Loucy (cell line): ENCODE measurements around the gene IER2.
"Not testable (repeated sequence)": the region's sequence is repeated elsewhere in the genome, so short reads cannot be mapped to it uniquely, and the experiment has no call there.

Experiments used
- H2AFZ ChIP-seq: fragments of 200-600 bp; sonication (generic); 2 replicates; pipeline ENCODE4 v1.6.0; 2016; ENCODE audit warnings: antibody characterized with exemption, mild to moderate bottlenecking, low read length, moderate library complexity
- H3F3A ChIP-seq: fragments of 200-600 bp; 2 replicates; pipeline ENCODE4 v1.6.0; 2016; ENCODE audit warnings: antibody characterized with exemption, low read depth, mild to moderate bottlenecking
- H3K27me3 ChIP-seq: fragments of 200-600 bp; sonication (generic); 2 replicates; pipeline ENCODE4 v1.6.1; 2014; ENCODE audit warnings: low read length, mild to moderate bottlenecking; ENCODE audit not compliant: insufficient read depth, poor library complexity, severe bottlenecking
- H3K36me3 ChIP-seq: fragments of 200-600 bp; sonication (generic); 2 replicates; pipeline ENCODE4 v1.6.1; 2016; ENCODE audit warnings: low read length; ENCODE audit not compliant: insufficient read depth
- H3K4me1 ChIP-seq: fragments of 200-600 bp; sonication (generic); 2 replicates; pipeline ENCODE4 v1.5.1; 2014; ENCODE audit warnings: low read length, mild to moderate bottlenecking; ENCODE audit not compliant: insufficient read depth, poor library complexity, severe bottlenecking
- H3K4me2 ChIP-seq: fragments of 200-600 bp; sonication (generic); 2 replicates; pipeline ENCODE4 v1.6.0; 2014; ENCODE audit warnings: antibody characterized with exemption, low read length, low read depth, mild to moderate bottlenecking; ENCODE audit not compliant: poor library complexity, severe bottlenecking
- H3K4me3 ChIP-seq: fragments of 200-600 bp; sonication (generic); 2 replicates; pipeline ENCODE4 v1.5.1; 2014; ENCODE audit warnings: low read length, mild to moderate bottlenecking, mixed read lengths; ENCODE audit not compliant: poor library complexity, severe bottlenecking
- H3K79me2 ChIP-seq: fragments of 200-600 bp; sonication (generic); 2 replicates; pipeline ENCODE4 v1.6.1; 2014; ENCODE audit warnings: low read length; ENCODE audit not compliant: insufficient read depth
- H3K9ac ChIP-seq: fragments of 200-600 bp; sonication (generic); 2 replicates; pipeline ENCODE4 v1.6.0; 2014; ENCODE audit warnings: mild to moderate bottlenecking, low read depth, low read length, moderate library complexity; ENCODE audit not compliant: poor library complexity, severe bottlenecking
- H3K9me2 ChIP-seq: fragments of 200-600 bp; sonication (generic); replicated peaks from 2 replicates; pipeline ENCODE4 v1.6.1; 2016; ENCODE audit warnings: low read depth, low read length, mixed read lengths
- H3K9me3 ChIP-seq: fragments of 200-600 bp; sonication (generic); 2 replicates; pipeline ENCODE4 v1.6.1; 2014; ENCODE audit warnings: mild to moderate bottlenecking, antibody characterized with exemption, low read length, low read depth; ENCODE audit not compliant: insufficient read depth
- H4K20me1 ChIP-seq: fragments of 200-600 bp; sonication (generic); 2 replicates; pipeline ENCODE4 v1.6.0; 2014; ENCODE audit warnings: antibody characterized with exemption, low read length, mild to moderate bottlenecking; ENCODE audit not compliant: insufficient read depth, poor library complexity, severe bottlenecking
- CTCF ChIP-seq: fragments of 200-600 bp; sonication (generic); conservative IDR thresholded peaks from 2 replicates; pipeline ENCODE4 v1.5.1; 2014; ENCODE audit warnings: mild to moderate bottlenecking, antibody characterized with exemption, low read length
- EZH2phosphoT487 ChIP-seq: fragments of 200-600 bp; IDR thresholded peaks from 2 replicates; pipeline ENCODE4 v1.6.1; 2018; ENCODE audit warnings: antibody characterized with exemption, mild to moderate bottlenecking, moderate library complexity, borderline replicate concordance

The IER2 gene

GRCh38 chr19:13173139-13173737 is 23.0 kb downstream of the IER2 start:
- H3K9ac ChIP-seq: no peak overlapping the region
- H3K36me3 ChIP-seq: no peaks in the 10 kb centered on the region
- no peaks in the 10 kb centered on the region for H4K20me1 ChIP-seq
- H3F3A ChIP-seq: no peaks in the 10 kb centered on the region
- H3K4me2 ChIP-seq: no peak overlapping the region
- peaks cover 10% of the 10 kb centered on the region; the same call in 1 of the 2 replicates for H3K79me2 ChIP-seq
- H3K9me3 ChIP-seq: no peaks in the 10 kb centered on the region
- H2AFZ ChIP-seq: no peak overlapping the region
- TF ChIP-seq CTCF (no peak), EZH2phosphoT487 (no peak)
- H3K9me2 ChIP-seq: no peaks in the 10 kb centered on the region
- H3K27me3 ChIP-seq: no peaks in the 10 kb centered on the region
- peaks cover 32% of the 10 kb centered on the region for H3K4me1 ChIP-seq
- no peak overlapping the region for H3K4me3 ChIP-seq

GRCh38 chr19:13176345-13176744 is 26.1 kb downstream of the IER2 start:
- no peak overlapping the region for H2AFZ ChIP-seq
- TF ChIP-seq EZH2phosphoT487 (no peak), CTCF (no peak)
- no peaks in the 10 kb centered on the region for H3K79me2 ChIP-seq
- H4K20me1 ChIP-seq: no peaks in the 10 kb centered on the region
- H3F3A ChIP-seq: no peaks in the 10 kb centered on the region
- H3K36me3 ChIP-seq: no peaks in the 10 kb centered on the region
- H3K27me3 ChIP-seq: no peaks in the 10 kb centered on the region
- no peak overlapping the region for H3K4me3 ChIP-seq
- H3K4me1 ChIP-seq: peaks cover 11% of the 10 kb centered on the region
- H3K9ac ChIP-seq: no peak overlapping the region
- H3K9me2 ChIP-seq: no peaks in the 10 kb centered on the region
- no peak overlapping the region for H3K4me2 ChIP-seq
- no peaks in the 10 kb centered on the region for H3K9me3 ChIP-seq

GRCh38 chr19:13177584-13177983 is 27.4 kb downstream of the IER2 start:
- H3K9me3 ChIP-seq, H3K9ac ChIP-seq, H3K4me3 ChIP-seq, H3K79me2 ChIP-seq, H3K36me3 ChIP-seq, H2AFZ ChIP-seq, H3F3A ChIP-seq, H3K4me2 ChIP-seq, H3K27me3 ChIP-seq, H3K9me2 ChIP-seq, H4K20me1 ChIP-seq: not testable (repeated sequence)
- peaks cover 12% of the 10 kb centered on the region for H3K4me1 ChIP-seq

- peaks cover 11% of the 10 kb centered on the region for H3K4me1 ChIP-seq
- H3K9ac ChIP-seq, H4K20me1 ChIP-seq, H3K36me3 ChIP-seq, H3F3A ChIP-seq, H2AFZ ChIP-seq, H3K79me2 ChIP-seq, H3K27me3 ChIP-seq, H3K4me3 ChIP-seq, H3K9me2 ChIP-seq, H3K9me3 ChIP-seq, H3K4me2 ChIP-seq: not testable (repeated sequence)
Observed at GRCh38 chr19:13178291-13178690, 28.1 kb downstream of the IER2 start.
